Astrocyte (in vitro differentiated cells and primary cell): ENCODE measurements around the gene ZNF410. TPM values are rescaled to one million over a fixed set of nuclear protein-coding genes. Genes with fewer than 3 reads are reported as not detected.

Experiments used
- DNase-seq: peaks from one replicate; pipeline ENCODE4 v3.0.0-alpha.2; 2010; ENCODE audit warnings: low read depth
- FAIRE-seq: peaks from 2 replicates; lab custom pipeline; 2011; peaks lifted over from hg19 to GRCh38; lab: Jason Lieb, UNC
- H2AFZ ChIP-seq: 2 replicates; pipeline ENCODE4 v1.6.0; 2012; ENCODE audit warnings: low read depth, low read length, inconsistent platforms
- H3K27ac ChIP-seq: 2 replicates; pipeline ENCODE4 v1.5.1; 2011; ENCODE audit warnings: low read depth, low read length, inconsistent platforms
- H3K27me3 ChIP-seq: 2 replicates; pipeline ENCODE4 v1.6.0; 2011; ENCODE audit warnings: low read length, inconsistent platforms; ENCODE audit not compliant: insufficient read depth
- H3K36me3 ChIP-seq: 2 replicates; pipeline ENCODE4 v1.5.1; 2011; ENCODE audit warnings: low read length, inconsistent platforms; ENCODE audit not compliant: insufficient read depth
- H3K4me1 ChIP-seq: 2 replicates; pipeline ENCODE4 v1.5.1; 2011; ENCODE audit warnings: low read length, inconsistent platforms; ENCODE audit not compliant: insufficient read depth
- H3K4me2 ChIP-seq: 2 replicates; pipeline ENCODE4 v1.6.0; 2012; ENCODE audit warnings: low read length, inconsistent platforms
- H3K4me3 ChIP-seq: 2 replicates; pipeline ENCODE4 v1.5.1; 2011; ENCODE audit warnings: low read depth, mild to moderate bottlenecking, low read length, inconsistent platforms; ENCODE audit not compliant: insufficient read depth
- H3K79me2 ChIP-seq: 2 replicates; pipeline ENCODE4 v1.6.0; 2012; ENCODE audit warnings: mild to moderate bottlenecking, low read length, inconsistent platforms; ENCODE audit not compliant: insufficient read depth
- H3K9ac ChIP-seq: 2 replicates; pipeline ENCODE4 v1.6.0; 2012; ENCODE audit warnings: mild to moderate bottlenecking, low read length, inconsistent platforms
- H3K9me3 ChIP-seq: 2 replicates; pipeline ENCODE4 v1.5.1; 2012; ENCODE audit warnings: low read depth, mild to moderate bottlenecking, low read length, inconsistent platforms; ENCODE audit not compliant: insufficient read depth
- H4K20me1 ChIP-seq: 2 replicates; pipeline ENCODE4 v1.6.0; 2012; ENCODE audit warnings: low read length, inconsistent platforms; ENCODE audit not compliant: insufficient read depth
- H3K27ac Mint-ChIP-seq: one replicate; pipeline ENCODE4 v1.8.0; 2021; ENCODE audit warnings: mild to moderate bottlenecking, mixed read lengths; ENCODE audit not compliant: unreplicated experiment
- H3K27me3 Mint-ChIP-seq: one replicate; pipeline ENCODE4 v1.8.0; 2021; ENCODE audit warnings: low read depth, mixed read lengths; ENCODE audit not compliant: unreplicated experiment
- H3K36me3 Mint-ChIP-seq: one replicate; pipeline ENCODE4 v1.8.0; 2021; ENCODE audit warnings: low read depth, mixed read lengths; ENCODE audit not compliant: unreplicated experiment
- H3K4me1 Mint-ChIP-seq: one replicate; pipeline ENCODE4 v1.8.0; 2021; ENCODE audit warnings: low read depth, mixed read lengths; ENCODE audit not compliant: unreplicated experiment
- H3K4me3 Mint-ChIP-seq: one replicate; pipeline ENCODE4 v1.8.0; 2021; ENCODE audit warnings: mild to moderate bottlenecking, moderate library complexity, mixed read lengths; ENCODE audit not compliant: unreplicated experiment
- H3K9me3 Mint-ChIP-seq: one replicate; pipeline ENCODE4 v1.8.0; 2021; ENCODE audit warnings: mild to moderate bottlenecking, mixed read lengths; ENCODE audit not compliant: unreplicated experiment
- EZH2 ChIP-seq: IDR thresholded peaks from 2 replicates; pipeline ENCODE4 v1.6.1; 2012; ENCODE audit warnings: mild to moderate bottlenecking, low read length, inconsistent platforms; ENCODE audit not compliant: insufficient read depth
- total RNA-seq: library from RNA; stranded (reverse); gene quantifications from 2 replicates; pipeline ENCODE4 v1.2.1, GENCODE V29; 2021
- TF ChIP-seq, protein P1 (sequence below): IDR thresholded peaks from 2 replicates; pipeline ENCODE4 v1.5.1; 2011; ENCODE audit warnings: low read depth, mild to moderate bottlenecking, inconsistent platforms, low read length, moderate library complexity; ENCODE audit not compliant: insufficient read depth

Gene ZNF410
- total RNA-seq, 1 donor from 2014 or later, result 42.9 TPM

DNA sequence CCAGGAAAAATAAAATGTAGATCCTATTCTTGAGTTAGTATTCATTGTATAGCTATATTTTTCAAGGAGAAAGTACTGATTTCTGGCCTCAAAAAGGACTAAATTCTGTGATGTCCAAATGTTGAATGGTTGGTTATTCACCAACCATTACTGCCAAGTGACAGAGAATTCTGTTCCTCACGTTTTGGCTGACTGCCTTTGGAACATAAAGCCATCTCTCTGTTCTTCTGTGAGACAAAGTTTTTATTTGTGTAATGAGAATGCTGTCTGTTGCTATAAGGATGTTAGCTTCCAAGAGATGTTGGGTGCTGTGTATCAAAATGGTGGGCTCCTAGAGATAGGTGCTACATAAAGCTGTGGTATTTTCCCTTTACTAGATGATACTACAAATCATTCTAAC is 9.3 kb downstream of the ZNF410 start:
- TF ChIP-seq EZH2, result no peak
- TF ChIP-seq, protein P1, sequence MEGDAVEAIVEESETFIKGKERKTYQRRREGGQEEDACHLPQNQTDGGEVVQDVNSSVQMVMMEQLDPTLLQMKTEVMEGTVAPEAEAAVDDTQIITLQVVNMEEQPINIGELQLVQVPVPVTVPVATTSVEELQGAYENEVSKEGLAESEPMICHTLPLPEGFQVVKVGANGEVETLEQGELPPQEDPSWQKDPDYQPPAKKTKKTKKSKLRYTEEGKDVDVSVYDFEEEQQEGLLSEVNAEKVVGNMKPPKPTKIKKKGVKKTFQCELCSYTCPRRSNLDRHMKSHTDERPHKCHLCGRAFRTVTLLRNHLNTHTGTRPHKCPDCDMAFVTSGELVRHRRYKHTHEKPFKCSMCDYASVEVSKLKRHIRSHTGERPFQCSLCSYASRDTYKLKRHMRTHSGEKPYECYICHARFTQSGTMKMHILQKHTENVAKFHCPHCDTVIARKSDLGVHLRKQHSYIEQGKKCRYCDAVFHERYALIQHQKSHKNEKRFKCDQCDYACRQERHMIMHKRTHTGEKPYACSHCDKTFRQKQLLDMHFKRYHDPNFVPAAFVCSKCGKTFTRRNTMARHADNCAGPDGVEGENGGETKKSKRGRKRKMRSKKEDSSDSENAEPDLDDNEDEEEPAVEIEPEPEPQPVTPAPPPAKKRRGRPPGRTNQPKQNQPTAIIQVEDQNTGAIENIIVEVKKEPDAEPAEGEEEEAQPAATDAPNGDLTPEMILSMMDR, result no peak
- Mint-ChIP-seq H3K4me1 (peaks cover 6% of the 10 kb centered on the region), H3K9me3 (peaks cover 6% of the 10 kb centered on the region), H3K27me3 (no peaks in the 10 kb centered on the region), H3K4me3 (no peak overlapping the region), H3K36me3 (peaks cover 21% of the 10 kb centered on the region), H3K27ac (no peak overlapping the region)
- no peaks in the 10 kb centered on the region for H3K9me3 ChIP-seq
- no peak overlapping the region for H3K27ac ChIP-seq
- no peaks in the 10 kb centered on the region for H3K4me1 ChIP-seq
- H4K20me1 ChIP-seq, result peaks cover 28% of the 10 kb centered on the region
- peaks cover 38% of the 10 kb centered on the region for H3K79me2 ChIP-seq
- H3K4me2 ChIP-seq, result no peak overlapping the region
- H3K27me3 ChIP-seq, result no peaks in the 10 kb centered on the region
- DNase-seq (no peak), FAIRE-seq (no peak)
- no peak overlapping the region for H2AFZ ChIP-seq
- peaks cover 47% of the 10 kb centered on the region for H3K36me3 ChIP-seq
- H3K4me3 ChIP-seq, result no peak overlapping the region
- H3K9ac ChIP-seq, result no peak overlapping the region

DNA sequence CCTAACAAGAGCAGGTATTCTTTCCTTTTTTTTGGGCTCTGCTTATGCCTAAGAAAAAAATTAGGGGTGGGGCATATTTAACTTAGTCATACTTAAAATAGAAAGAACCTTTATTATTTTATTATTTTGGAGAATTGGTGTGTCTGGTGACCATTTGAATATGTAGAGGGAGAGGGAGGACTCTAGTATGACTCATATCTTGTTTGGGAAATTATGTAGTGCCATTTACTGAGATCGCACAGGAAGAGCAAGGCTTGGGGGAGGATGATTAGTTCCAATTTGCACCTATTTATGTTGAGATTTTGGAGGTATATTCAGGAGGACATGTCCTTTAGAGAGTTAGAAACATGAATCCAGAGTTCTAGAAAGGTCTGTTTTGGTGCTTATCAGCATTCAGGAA is 9.9 kb downstream of the ZNF410 start:
- Histone ChIP-seq H3K9me3 (no peaks in the 10 kb centered on the region), H3K4me1 (no peaks in the 10 kb centered on the region), H3K27ac (no peak overlapping the region), H3K27me3 (no peaks in the 10 kb centered on the region), H3K9ac (no peak overlapping the region), H3K4me2 (no peak overlapping the region), H2AFZ (no peak overlapping the region), H3K79me2 (peaks cover 32% of the 10 kb centered on the region), H4K20me1 (peaks cover 24% of the 10 kb centered on the region), H3K36me3 (peaks cover 47% of the 10 kb centered on the region), H3K4me3 (no peak overlapping the region)
- no peak overlapping the region for H3K4me3 Mint-ChIP-seq
- H3K27me3 Mint-ChIP-seq, result no peaks in the 10 kb centered on the region
- TF ChIP-seq EZH2, result no peak
- TF ChIP-seq, protein P1, result no peak
- peaks cover 21% of the 10 kb centered on the region for H3K36me3 Mint-ChIP-seq
- H3K27ac Mint-ChIP-seq, result no peak overlapping the region
- peaks cover 6% of the 10 kb centered on the region for H3K4me1 Mint-ChIP-seq
- FAIRE-seq, result no peak
- DNase-seq, result no peak
- peaks cover 6% of the 10 kb centered on the region for H3K9me3 Mint-ChIP-seq

DNA sequence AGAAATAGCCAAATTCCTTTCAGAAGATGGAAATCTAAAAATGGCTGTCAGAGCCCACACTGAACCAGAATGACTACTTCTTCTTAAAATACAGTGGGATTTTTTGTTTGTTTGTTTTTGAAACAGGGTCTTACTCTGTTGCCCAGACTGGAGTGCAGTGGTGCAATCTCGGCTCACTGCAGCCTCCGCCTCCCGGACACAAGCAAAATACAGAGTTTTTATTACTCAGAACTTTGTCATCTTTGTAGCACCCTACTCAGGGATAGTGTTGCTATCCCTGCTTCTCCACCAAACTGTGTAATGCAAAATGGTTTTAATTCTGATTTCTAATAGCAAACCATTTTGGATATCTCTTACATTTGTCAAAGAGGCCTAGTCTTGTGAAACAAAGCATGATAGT is 16.4 kb downstream of the ZNF410 start:
- DNase-seq (no peak), FAIRE-seq (no peak)
- no peaks in the 10 kb centered on the region for H3K27me3 ChIP-seq
- no peaks in the 10 kb centered on the region for H3K79me2 ChIP-seq
- H3K9me3 Mint-ChIP-seq, result no peaks in the 10 kb centered on the region
- peaks cover 6% of the 10 kb centered on the region for H4K20me1 ChIP-seq
- H2AFZ ChIP-seq, result no peak overlapping the region
- H3K36me3 Mint-ChIP-seq, result peaks cover 11% of the 10 kb centered on the region
- no peaks in the 10 kb centered on the region for H3K9me3 ChIP-seq
- no peak overlapping the region for H3K9ac ChIP-seq
- no peaks in the 10 kb centered on the region for H3K4me1 ChIP-seq
- no peak overlapping the region for H3K4me2 ChIP-seq
- H3K27me3 Mint-ChIP-seq, result no peaks in the 10 kb centered on the region
- no peak overlapping the region for H3K27ac Mint-ChIP-seq
- H3K4me1 Mint-ChIP-seq, result no peaks in the 10 kb centered on the region
- H3K36me3 ChIP-seq, result peaks cover 52% of the 10 kb centered on the region
- TF ChIP-seq EZH2, result no peak
- TF ChIP-seq, protein P1, result no peak
- H3K27ac ChIP-seq, result no peak overlapping the region
- H3K4me3 ChIP-seq, result no peak overlapping the region
- no peak overlapping the region for H3K4me3 Mint-ChIP-seq
